ENCODE data around the gene MAD1L1.

GRCh38 chr7:2004841-2005725 lies 227.7 kb downstream of the MAD1L1 start:
- TF ChIP-seq ZNF221 (tag by site-specific recombination; IDR thresholded peaks at IDR 0.05; ENCODE audit: borderline replicate concordance): no peak
- TF ChIP-seq TRIM28 (IDR thresholded peaks at IDR 0.05; ENCODE audit: borderline replicate concordance, low read length): no peak
- no peak for TF ChIP-seq REST (tag by site-specific recombination; IDR thresholded peaks at IDR 0.05)
- TF ChIP-seq PRDM4 (tag by site-specific recombination; IDR thresholded peaks at IDR 0.05): no peak
- TF ChIP-seq ZNF239 (tag by site-specific recombination; IDR thresholded peaks at IDR 0.05): no peak
- no peak for TF ChIP-seq ZNF2 (tag by site-specific recombination; IDR thresholded peaks at IDR 0.05)
- TF ChIP-seq ZNF837 (tag by site-specific recombination; IDR thresholded peaks at IDR 0.05): no peak
- no peak for TF ChIP-seq CTCF (tag by site-specific recombination; IDR thresholded peaks at IDR 0.05)

Measured in HEK293 (cell line).